GM06990 (cell line): Measurements from ENCODE around the gene COL4A2.
"Not testable (repeated sequence)": the region's sequence is repeated elsewhere in the genome, so short reads cannot be mapped to it uniquely, and the experiment has no call there.

Experiments
- DNase-seq: peaks from one replicate; pipeline ENCODE4 v3.0.0-alpha.2; 2011; ENCODE audit not compliant: insufficient read length; ENCODE audit errors: extremely low read depth
- H3K27me3 ChIP-seq: replicated peaks from 2 replicates; pipeline ENCODE4 v1.6.0; 2011; ENCODE audit warnings: low read length; ENCODE audit not compliant: control insufficient read depth, insufficient read depth
- H3K36me3 ChIP-seq: 2 replicates; pipeline ENCODE4 v1.5.1; 2011; ENCODE audit warnings: low read length; ENCODE audit not compliant: control insufficient read depth, insufficient read depth
- H3K4me3 ChIP-seq: replicated peaks from 2 replicates; pipeline ENCODE4 v1.5.1; 2011; ENCODE audit warnings: low read depth, mild to moderate bottlenecking, control low read depth, low read length
- TF ChIP-seq, protein P1 (sequence below): IDR thresholded peaks from 2 replicates; pipeline ENCODE4 v1.5.1; 2011; ENCODE audit warnings: low read length, control low read depth, mild to moderate bottlenecking, inconsistent platforms; ENCODE audit not compliant: insufficient read depth, poor library complexity, severe bottlenecking

COL4A2 gene

DNA sequence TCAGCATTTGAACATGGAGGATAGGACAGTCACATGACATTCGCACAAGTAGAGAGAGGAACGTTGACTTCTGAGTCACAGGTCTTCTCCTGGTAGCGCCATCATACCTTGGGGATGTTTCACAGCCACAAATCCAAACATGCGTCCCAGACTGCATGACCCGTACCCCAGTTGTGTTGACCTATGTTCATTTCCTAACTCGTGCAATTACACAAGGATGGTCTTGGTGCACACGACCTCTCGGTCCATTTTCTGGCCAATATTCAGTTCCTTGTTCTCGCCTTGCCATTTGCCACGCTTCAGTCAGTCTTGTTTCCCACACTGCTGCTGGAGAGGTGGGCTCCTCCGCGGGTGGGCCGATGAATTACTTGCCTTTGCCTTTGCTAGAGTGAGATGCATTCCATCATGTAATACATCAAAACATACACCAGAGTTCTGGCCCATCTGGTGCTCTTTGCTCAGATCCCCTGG is 87.3 kb downstream of the COL4A2 start:
- DNase-seq: no peak
- Histone ChIP-seq H3K4me3 (no peak overlapping the region), H3K36me3 (no peaks in the 10 kb centered on the region), H3K27me3 (no peaks in the 10 kb centered on the region; the same call in none of the 2 replicates)
- TF ChIP-seq, protein P1, sequence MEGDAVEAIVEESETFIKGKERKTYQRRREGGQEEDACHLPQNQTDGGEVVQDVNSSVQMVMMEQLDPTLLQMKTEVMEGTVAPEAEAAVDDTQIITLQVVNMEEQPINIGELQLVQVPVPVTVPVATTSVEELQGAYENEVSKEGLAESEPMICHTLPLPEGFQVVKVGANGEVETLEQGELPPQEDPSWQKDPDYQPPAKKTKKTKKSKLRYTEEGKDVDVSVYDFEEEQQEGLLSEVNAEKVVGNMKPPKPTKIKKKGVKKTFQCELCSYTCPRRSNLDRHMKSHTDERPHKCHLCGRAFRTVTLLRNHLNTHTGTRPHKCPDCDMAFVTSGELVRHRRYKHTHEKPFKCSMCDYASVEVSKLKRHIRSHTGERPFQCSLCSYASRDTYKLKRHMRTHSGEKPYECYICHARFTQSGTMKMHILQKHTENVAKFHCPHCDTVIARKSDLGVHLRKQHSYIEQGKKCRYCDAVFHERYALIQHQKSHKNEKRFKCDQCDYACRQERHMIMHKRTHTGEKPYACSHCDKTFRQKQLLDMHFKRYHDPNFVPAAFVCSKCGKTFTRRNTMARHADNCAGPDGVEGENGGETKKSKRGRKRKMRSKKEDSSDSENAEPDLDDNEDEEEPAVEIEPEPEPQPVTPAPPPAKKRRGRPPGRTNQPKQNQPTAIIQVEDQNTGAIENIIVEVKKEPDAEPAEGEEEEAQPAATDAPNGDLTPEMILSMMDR: no peak

DNA sequence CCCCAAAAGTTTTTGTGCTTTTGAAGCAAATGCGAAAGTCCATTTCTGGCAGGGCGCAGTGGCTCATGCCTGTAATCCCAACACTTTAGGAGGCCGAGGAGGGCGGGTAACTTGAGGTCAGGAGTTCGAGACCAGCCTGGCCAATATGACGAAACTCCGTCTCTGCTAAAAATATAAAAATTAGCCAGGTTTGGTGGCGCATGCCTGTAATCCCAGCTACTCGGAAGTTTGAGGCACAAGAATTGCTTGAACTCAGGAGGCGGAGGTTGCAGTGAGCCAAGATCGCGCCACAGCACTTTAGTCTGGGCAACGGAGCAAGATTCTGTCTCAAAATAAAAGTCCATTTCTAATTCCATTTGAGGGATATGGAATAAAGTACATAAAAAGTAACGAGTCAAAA is 88.5 kb downstream of the COL4A2 start:
- not testable (repeated sequence) for DNase-seq, H3K4me3 ChIP-seq, H3K36me3 ChIP-seq, H3K27me3 ChIP-seq

DNA sequence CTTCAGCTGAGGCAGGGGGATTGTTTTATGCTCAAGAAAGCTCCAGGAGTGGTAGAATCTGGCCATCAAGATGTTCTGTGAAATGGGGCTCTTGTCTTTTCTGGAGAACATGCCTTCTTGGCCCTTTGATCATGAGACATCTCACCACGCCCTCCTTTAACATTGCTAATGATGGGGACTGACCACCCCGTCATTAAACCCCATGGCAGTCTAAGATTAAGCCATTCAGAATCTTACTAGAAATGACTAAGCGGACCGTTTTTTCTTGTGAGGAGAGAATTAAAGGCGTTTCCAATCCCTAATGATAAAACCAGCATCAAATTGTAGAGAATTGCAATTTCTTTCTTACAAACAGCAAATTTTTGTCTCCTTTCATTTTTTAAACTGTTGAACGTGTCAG is 89.4 kb downstream of the COL4A2 start:
- no peak overlapping the region for H3K4me3 ChIP-seq
- TF ChIP-seq, protein P1: no peak
- H3K27me3 ChIP-seq: no peaks in the 10 kb centered on the region; the same call in 1 of the 2 replicates
- DNase-seq: no peak
- H3K36me3 ChIP-seq: no peaks in the 10 kb centered on the region

DNA sequence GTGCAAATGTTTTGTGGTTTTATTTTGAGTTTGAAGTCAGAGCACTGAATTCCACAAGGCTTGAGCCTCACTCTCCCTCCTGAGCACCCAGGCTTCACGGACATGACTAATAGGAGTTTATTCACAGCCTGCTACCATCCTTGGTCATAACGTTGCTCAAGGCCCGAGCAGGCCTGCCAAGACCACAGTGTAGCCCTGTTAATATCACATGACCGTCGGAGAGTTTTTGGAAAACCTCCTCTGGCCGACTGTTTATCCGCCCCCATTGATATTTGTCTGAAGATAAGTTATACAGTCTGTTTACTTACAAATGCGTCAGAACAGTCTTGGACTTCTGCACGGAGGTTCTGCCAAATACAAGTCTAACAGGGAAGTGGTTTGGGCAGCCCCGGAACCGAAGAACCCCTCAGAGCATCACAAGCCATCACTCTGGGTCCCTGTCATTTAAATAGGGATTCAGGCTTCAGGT is 89.9 kb downstream of the COL4A2 start:
- Histone ChIP-seq H3K27me3 (no peaks in the 10 kb centered on the region; the same call in 1 of the 2 replicates), H3K4me3 (no peak overlapping the region), H3K36me3 (no peaks in the 10 kb centered on the region)
- DNase-seq: no peak
- TF ChIP-seq, protein P1: no peak

DNA sequence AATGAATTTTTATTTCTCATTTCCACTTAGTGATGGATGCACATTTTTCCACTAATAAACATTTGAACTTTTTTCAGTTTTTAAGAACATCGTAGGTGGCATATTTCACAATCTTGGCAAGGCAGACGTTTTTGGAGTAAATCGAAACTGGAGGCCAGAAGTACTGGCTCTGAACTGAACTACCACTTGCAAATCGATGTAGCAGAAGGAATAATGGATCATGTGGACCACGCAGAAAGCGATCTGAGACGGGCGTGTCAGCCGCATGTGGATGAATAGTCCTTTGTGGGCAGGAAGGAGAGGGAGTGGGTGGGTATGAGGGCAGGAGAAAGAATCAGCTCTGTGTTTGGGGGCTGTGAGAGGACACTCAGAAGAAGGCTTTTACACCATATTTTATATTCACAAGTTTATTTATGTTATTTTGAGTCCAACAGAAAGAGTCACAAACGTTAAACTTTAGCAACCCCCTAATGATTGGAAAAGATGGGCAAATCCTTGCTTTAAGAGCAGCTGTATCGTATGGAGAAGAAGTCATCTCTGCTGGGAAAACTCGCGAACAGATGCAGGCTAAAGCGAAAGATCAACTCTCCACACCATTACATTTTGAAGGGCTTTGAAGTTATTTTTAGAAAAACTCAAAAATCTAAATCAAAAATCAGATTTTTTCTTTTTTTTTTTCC is 90.5 kb downstream of the COL4A2 start:
- no peaks in the 10 kb centered on the region for H3K36me3 ChIP-seq
- H3K4me3 ChIP-seq: no peak overlapping the region
- no peaks in the 10 kb centered on the region; the same call in 1 of the 2 replicates for H3K27me3 ChIP-seq
- TF ChIP-seq, protein P1: no peak
- no peak for DNase-seq

DNA sequence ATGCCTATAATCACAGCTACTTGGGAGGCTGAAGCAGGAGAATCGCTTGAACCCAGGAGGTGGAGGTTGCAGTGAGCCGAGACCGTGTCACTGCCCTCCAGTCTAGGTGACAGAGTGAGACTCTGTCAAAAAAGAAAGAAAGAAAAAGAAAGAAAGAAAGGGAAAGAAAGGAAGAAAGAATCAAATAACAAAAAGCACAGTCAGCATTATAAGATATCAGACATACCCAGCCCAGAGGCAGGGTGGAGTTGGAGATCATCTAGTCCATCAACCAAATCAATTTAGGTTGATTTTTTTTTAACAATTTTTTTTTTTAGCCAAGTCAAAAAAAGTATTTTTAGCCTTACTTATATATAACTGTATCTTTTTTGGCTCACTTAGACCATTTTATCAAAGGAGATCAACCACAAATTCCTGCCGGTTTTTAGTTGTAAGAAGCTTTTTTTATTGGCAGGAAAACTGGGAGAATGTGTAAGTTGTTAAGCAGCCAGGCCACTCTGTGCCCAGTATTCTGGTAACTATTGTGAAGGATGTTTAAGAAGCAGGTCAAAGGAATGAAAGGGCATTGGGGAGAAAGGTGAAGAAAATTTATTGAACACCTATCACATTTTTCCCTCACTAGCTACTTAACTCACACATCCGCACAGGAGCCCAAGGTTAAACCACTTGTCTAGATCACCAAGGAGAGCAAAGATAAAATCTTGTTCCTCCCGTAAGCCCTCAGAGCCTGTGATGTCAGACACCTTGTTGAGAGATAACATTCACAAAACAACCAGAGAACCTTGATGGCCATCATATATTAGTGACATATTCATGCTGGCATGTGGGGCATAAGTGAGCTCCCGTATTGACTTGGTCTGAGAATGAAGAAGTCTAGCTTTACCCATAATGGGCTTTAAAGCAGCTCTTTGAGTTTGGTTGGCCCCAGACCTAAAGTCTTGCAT is 91.8 kb downstream of the COL4A2 start:
- Histone ChIP-seq H3K27me3 (no peaks in the 10 kb centered on the region; the same call in none of the 2 replicates), H3K4me3 (no peak overlapping the region), H3K36me3 (no peaks in the 10 kb centered on the region)
- TF ChIP-seq, protein P1: no peak
- no peak for DNase-seq
